IPS DF 19.7 (cell line): ENCODE data around the gene MS4A12.
"Not testable (repeated sequence)": the region's sequence is repeated elsewhere in the genome, so short reads cannot be mapped to it uniquely, and the experiment has no call there.

Experiments
- DNase-seq: peaks from one replicate; pipeline ENCODE4 v3.0.0-alpha.2; 2013; ENCODE audit warnings: low read depth, low spot score

MS4A12 gene

GRCh38 chr11:60512651-60513225, 20.2 kb downstream of the MS4A12 start:
- DNase-seq = no peak

GRCh38 chr11:60513496-60514460, 21.2 kb downstream of the MS4A12 start:
- no peak for DNase-seq

GRCh38 chr11:60515144-60515855, 22.7 kb downstream of the MS4A12 start, which contains the start of gene MS4A13:
TSS of gene MS4A13 (plus strand) at chr11:60515392. CDS start at chr11:60518084, 2,692 bp downstream.
- DNase-seq = no peak

- no peak for DNase-seq
Measured at GRCh38 chr11:60528465-60528864, 35.9 kb downstream of the MS4A12 start.

GRCh38 chr11:60528934-60529333, 36.4 kb downstream of the MS4A12 start:
- DNase-seq = no peak

GRCh38 chr11:60530454-60531100, 38.0 kb downstream of the MS4A12 start:
- DNase-seq = no peak

GRCh38 chr11:60532383-60532782, 39.8 kb downstream of the MS4A12 start:
- DNase-seq = not testable (repeated sequence)

GRCh38 chr11:60538627-60539026, 46.0 kb downstream of the MS4A12 start:
- not testable (repeated sequence) for DNase-seq

GRCh38 chr11:60544077-60544476, 51.5 kb downstream of the MS4A12 start:
- DNase-seq = no peak
